Neutrophil (primary cell): ENCODE data around the gene ZNF491.

Source experiments
- H3K27ac ChIP-seq: fragments of 200-600 bp; sonication (generic); 2 replicates; pipeline ENCODE4 v1.5.1; 2016; ENCODE audit warnings: mild to moderate bottlenecking, moderate library complexity
- H3K27me3 ChIP-seq: fragments of 200-600 bp; sonication (generic); 2 replicates; pipeline ENCODE4 v1.6.0; 2016; ENCODE audit warnings: mild to moderate bottlenecking
- H3K36me3 ChIP-seq: fragments of 200-600 bp; sonication (generic); 2 replicates; pipeline ENCODE4 v1.5.1; 2017
- H3K4me1 ChIP-seq, 2 experiments: fragments of 200-600 bp in 1 of 2; sonication (generic) in 1 of 2; 1 replicate in 1 of 2; 2 replicates in 1 of 2; pipeline versions ENCODE4 v1.5.1 to v1.6.1; 2013 to 2016; ENCODE audit warnings: low read depth in 1 of 2, low read length in 1 of 2, mild to moderate bottlenecking in 1 of 2, moderate library complexity in 1 of 2; ENCODE audit not compliant: control insufficient read depth in 1 of 2, insufficient read depth in 1 of 2
- H3K4me3 ChIP-seq, 2 experiments: fragments of 200-600 bp in 1 of 2; sonication (generic) in 1 of 2; 1 replicate in 1 of 2; 2 replicates in 1 of 2; pipeline ENCODE4 v1.5.1; 2013 to 2016; ENCODE audit warnings: low read depth in 1 of 2, low read length in 1 of 2, mild to moderate bottlenecking in 1 of 2, moderate library complexity in 1 of 2
- H3K9me3 ChIP-seq: fragments of 200-600 bp; sonication (generic); 2 replicates; pipeline ENCODE4 v1.5.1; 2016
- CTCF ChIP-seq: fragments of 200-600 bp; sonication (generic); IDR thresholded peaks from 2 replicates; pipeline ENCODE4 v1.5.1; 2016; ENCODE audit warnings: antibody characterized with exemption

Gene ZNF491

GRCh38 chr19:11759805-11760204 is 38.5 kb upstream of the ZNF491 start:
- Histone ChIP-seq H3K4me1 (no peaks in the 10 kb centered on the region), H3K4me3 (no peak overlapping the region), H3K36me3 (no peaks in the 10 kb centered on the region), H3K9me3 (peaks cover 24% of the 10 kb centered on the region), H3K27me3 (peaks cover 10% of the 10 kb centered on the region), H3K27ac (no peak overlapping the region)
- no peak for TF ChIP-seq CTCF

- TF ChIP-seq CTCF = no peak
- Histone ChIP-seq H3K4me3 (no peak overlapping the region), H3K27me3 (peaks cover 20% of the 10 kb centered on the region), H3K4me1 (peaks cover 13 to 15% of the 10 kb centered on the region in 2 experiments), H3K9me3 (no peaks in the 10 kb centered on the region), H3K36me3 (no peaks in the 10 kb centered on the region), H3K27ac (no peak overlapping the region)
These were observed 35.2 kb upstream of the ZNF491 start for GRCh38 chr19:11763117-11763516.

GRCh38 chr19:11763611-11764010 is 34.7 kb upstream of the ZNF491 start:
- Histone ChIP-seq H3K36me3 (no peaks in the 10 kb centered on the region), H3K27me3 (peaks cover 20% of the 10 kb centered on the region), H3K4me1 (peaks cover 13 to 16% of the 10 kb centered on the region in 2 experiments), H3K4me3 (no peak overlapping the region), H3K27ac (no peak overlapping the region), H3K9me3 (no peaks in the 10 kb centered on the region)
- TF ChIP-seq CTCF = no peak

- Histone ChIP-seq H3K36me3 (no peaks in the 10 kb centered on the region), H3K4me3 (peak within 1 kb of the TSS; percentile 80 to 83), H3K4me1 (peaks cover 13 to 16% of the 10 kb centered on the region in 2 experiments), H3K27me3 (peaks cover 20% of the 10 kb centered on the region), H3K9me3 (peaks cover 12% of the 10 kb centered on the region), H3K27ac (peak within 1 kb of the TSS; percentile 73)
- TF ChIP-seq CTCF = peak; percentile 17
These were observed 31.4 kb upstream of the ZNF491 start, which contains the start of gene ZNF441 for GRCh38 chr19:11766597-11767591. ZNF441 (plus strand) TSS chr19:11767000; CDS start chr19:11767194, 194 bp downstream.

GRCh38 chr19:11767633-11768133 is 30.6 kb upstream of the ZNF491 start:
- peak overlapping the region; percentile 80 to 83 for H3K4me3 ChIP-seq
- no peak for TF ChIP-seq CTCF
- H3K36me3 ChIP-seq = no peaks in the 10 kb centered on the region
- peaks cover 12% of the 10 kb centered on the region for H3K9me3 ChIP-seq
- peaks cover 20% of the 10 kb centered on the region for H3K27me3 ChIP-seq
- H3K4me1 ChIP-seq = peaks cover 13 to 16% of the 10 kb centered on the region in 2 experiments
- peak overlapping the region; percentile 73 for H3K27ac ChIP-seq
